GM18868 (cell line): ENCODE results near the gene DIAPH3.

Source experiments
- ATAC-seq: cut with Tn5 transposase; IDR thresholded peaks from one replicate; pipeline ENCODE4 v1.9.1; 2021; ENCODE audit warnings: mild to moderate bottlenecking, moderate library complexity; ENCODE audit not compliant: unreplicated experiment

Gene DIAPH3

DNA sequence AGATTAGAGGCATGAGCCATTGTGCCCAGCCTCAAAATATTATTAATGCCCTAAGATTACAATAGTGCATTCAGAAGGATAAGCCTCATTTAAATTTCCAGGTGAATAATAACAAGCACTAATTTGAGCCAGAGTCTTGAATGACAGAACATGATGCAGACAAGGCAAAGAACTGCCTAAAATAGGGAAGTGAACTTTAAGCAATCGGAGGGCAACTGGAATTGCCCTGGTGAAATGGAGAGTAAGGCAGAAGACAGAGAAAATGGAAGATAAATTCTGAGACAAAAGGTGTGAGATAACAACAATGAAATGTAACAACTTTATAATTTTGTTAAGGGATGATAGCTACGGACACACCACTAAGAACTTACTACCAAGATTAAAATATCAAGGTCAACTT lies 199.9 kb downstream of the DIAPH3 start:
- ATAC-seq, result no peak

DNA sequence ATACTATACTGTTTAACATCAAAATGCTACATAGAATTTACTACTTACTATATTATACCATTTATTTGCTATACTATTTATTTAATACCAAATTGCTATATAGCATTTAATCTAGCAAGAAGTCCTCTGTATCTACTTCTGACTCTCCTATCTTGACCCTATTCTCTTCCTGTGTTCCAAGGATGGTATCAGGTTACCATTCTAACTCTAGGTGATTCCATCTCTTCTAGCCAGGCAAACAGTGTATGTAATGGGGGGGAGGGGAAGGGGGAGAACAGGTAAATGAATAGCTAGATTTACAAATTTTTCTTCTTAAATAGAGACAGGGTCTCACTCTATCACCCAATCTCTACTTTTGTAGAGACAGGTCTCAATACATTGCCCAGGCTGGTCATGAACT lies 200.3 kb downstream of the DIAPH3 start:
- ATAC-seq, result no peak

DNA sequence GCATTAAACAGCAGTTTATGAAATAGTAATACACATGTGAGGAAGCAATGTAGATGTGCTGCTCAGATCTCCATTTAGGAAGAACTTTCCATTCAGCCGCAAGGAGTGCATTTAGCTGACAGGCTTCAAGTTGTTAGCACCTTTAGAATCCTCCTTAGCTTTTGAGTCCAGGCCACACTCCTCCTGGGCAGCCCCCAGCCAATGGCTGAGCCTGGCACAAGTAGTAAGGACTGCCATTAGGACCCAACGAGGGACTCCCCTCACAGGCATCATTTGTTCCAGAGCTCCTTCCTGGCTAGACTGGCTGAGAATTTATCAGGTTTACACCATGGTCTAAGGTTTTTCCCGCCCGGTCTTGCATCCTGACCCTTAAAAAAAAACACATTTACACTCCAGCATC lies 201.4 kb downstream of the DIAPH3 start:
- no peak for ATAC-seq

DNA sequence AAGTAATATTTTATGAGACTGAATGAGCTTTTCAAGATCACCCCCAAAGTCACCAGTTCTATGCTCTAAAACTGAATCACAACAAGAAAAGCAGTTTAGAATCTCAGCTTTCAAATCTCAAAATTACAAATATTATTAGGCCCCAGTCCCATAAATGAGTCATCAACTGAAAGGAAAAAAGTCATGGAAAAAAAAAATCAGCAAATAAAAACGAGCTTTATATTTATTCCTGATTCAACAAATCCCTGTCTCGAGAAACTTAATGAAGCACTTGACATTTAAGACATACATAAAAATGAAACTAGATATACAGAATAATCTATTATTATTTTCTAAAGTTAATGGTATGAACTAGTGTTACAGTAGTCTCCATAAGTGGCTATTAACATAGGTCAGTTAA lies 203.0 kb downstream of the DIAPH3 start:
- no peak for ATAC-seq

DNA sequence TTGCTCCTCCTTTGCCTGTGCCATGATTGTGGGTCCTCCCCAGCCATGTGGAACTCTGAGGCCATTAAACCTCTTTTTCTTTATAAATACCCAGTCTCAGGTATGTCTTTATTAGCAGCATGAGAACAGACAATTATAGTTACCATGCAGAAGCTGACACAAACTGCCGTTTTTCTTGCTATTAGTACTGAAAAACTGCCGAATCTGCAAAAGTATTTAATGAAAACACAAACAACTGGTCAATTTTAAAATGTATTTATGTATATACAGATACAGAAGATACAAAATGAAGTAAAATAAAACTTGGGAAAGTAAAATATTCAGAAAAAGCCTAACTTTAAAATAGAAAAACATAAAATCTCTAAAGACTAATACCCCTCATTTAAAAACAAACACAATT lies 206.3 kb downstream of the DIAPH3 start:
- ATAC-seq, result no peak

DNA sequence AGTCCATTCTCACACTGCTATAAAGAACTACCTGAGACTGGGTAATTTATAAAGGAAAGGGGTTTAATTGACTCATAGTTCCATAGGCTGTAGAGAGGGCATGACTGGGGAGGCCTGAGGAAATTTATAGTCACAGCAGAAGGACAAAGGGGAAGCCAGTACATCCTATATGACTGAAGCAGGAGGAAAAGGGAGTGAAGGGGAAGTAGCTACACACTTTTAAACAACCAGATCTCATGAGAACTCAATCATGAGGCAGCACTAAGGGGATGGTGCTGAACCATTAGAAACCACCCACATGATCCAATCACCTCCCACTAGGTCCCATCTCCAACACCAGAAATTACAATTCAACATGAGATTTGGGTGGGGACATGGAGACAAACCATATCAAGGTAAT lies 209.1 kb downstream of the DIAPH3 start:
- no peak for ATAC-seq

DNA sequence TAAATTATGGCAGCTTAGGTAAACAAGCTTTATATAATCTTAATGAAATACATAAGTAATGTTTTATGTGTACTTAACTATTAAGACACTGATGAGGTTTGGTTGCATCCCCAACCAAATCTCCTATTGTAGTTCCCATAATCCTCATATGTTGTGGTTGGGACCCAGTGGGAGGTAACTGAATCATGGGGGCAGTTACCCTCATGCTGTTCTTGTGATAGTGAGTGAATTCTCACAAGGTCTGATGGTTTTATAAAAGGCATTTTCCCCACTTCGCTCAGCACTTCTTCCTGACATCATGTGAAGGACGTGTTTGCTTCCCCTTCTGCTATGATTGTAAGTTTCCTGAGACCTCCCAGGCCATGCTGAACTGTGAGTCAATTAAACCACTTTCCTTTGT lies 212.7 kb downstream of the DIAPH3 start:
- ATAC-seq, result no peak

DNA sequence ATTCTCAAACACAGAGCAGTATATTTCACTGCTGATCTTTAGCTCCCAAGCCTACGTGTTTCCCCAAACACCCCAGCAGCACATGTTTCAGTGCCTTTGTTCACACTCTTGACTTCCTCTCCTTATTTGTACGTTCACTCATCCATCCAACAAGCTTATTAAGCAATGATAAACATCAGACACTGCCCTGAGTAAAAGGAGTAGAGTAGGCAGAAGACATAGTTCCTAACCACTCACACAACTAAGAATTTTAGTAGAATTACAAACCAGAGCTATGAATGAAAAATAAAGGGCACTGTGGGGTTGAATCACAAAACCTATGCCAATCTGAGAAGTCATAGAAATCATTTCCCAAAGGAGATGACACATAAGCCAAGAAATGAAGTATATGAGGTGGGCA lies 213.5 kb downstream of the DIAPH3 start:
- no peak for ATAC-seq

DNA sequence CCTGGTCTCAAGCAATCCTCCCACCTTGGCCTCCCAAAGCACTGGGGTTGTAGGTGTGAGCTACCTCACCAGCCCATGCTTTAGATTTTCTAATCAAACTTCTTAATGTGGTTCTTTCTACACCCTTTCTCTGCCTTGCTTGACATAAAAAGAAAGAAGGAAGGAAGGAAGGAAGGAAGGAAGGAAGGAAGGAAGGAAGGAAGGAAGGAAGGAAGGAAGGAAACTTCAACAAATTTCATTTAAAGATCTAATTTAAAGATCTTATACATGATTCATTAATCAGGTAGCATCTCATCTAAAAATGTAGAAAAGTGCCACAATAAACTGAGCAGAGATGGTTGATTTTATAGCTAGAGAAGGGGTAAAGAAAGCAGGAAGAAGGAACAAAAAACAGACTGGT lies 215.0 kb downstream of the DIAPH3 start:
- no peak for ATAC-seq

DNA sequence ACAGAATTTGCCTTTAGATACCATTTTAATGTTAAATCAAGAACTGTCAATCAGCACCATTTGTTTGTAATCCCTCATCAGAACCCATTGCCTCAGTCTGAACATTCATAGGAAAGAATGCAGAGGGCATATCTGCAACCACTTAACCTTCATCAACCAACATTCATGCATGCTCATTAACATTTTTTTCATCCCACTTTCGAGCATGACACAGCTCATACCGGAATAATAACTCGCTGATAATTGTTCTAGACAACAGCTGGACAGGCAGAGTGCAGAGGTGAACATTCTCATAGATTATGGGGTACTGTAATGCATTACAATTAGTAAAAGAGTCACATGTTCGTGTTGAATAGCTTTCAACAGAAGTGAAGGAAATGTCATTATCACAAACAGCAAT lies 216.8 kb downstream of the DIAPH3 start:
- ATAC-seq, result no peak

DNA sequence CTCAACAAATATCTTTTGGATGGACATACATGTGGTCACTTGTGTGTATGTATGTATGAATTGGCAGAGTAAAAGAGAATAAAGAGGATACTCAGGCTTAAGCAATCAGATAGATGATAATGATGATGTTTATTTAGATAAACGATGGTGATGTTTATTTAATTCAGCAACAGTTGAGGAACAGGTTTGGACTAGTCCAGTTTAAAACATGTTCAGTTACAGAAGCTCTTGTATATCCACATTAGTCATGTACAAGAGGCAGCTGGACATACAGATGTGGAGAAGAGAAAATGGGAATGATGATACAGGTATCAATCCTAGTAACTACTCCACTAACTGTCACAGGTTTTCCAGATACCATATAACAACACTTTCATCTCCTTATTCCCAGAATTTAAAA lies 232.1 kb downstream of the DIAPH3 start:
- ATAC-seq, result no peak

DNA sequence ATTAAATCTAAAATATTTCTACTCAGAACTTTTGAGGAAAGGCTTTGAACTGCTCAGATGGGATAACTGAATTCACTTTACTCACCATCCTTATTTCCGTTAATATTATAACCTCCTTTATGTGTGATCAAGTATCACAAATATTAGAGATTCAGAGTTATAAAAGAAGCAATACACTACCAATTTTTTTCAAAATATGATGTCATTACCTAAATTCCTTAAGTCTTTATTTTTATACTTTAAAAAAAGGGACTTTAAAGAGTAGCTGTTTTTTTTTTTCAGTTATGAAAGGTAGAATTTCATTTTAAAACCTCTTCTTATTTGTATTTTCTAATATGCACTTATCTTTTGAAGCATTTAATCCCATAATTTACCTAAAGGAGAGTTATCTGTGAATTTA lies 239.5 kb downstream of the DIAPH3 start:
- no peak for ATAC-seq

DNA sequence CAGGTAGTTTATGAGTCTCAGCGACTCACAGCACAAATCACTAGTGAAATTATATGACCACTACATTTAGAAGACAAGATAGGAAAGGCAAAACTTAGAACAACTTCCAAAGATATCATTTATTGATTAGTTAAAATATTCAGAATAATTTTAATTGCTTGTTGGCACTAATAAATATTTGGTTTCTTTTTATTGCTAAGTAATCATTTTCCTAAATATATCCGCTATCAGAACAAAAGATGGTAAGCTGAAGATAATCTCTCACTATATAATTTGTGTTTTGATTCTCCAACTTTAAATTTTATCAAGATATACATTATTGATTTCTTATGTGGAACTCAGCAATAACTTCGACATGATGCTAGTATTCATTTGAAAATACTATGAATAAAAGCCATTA lies 248.5 kb downstream of the DIAPH3 start:
- ATAC-seq, result no peak

DNA sequence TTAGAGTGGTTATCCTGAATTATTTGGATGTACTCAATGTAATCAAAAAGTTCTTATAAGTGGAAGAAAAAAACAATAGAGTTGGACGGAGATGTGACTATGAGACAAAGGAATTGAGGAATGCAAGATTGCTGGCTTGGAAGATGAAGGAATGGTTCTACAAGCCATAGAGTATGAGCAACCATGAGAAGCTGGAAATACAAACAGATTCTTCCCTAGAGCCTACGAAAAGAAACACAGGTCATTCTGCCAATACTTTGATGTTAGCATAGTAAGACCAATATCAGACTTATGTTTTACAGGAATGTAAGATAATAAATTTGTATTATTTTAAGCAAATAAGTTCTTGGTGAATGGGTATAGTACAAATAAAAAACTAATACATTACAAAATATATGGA lies 249.2 kb downstream of the DIAPH3 start:
- ATAC-seq, result no peak

DNA sequence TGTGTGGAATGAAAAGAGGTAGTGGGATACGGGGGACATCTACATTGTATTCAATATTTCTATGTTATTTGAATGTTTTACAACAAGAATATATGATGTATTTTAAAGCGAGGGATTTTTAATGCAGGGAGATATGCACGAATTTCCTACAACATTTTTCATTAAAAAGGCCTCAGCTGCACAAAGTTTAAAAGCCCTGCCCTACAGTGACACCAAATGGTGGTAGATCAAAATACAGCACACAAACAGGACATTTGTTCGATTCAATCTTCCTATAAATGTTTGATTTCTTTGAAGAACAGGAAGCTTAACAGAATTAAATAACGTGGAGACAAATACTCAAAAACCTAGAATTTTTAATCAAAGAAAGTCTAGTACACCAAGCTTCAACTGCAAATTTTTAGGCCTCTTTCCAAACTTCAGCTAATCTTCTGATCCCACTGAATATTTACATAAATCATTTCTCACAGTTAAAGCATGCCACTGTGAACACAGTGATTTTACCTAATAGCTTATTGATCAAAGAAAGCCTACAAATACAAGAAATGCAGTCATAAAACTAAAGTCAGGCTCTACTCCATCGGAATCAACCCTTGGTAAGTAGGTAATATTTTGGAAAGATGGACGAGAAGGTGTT lies 257.2 kb downstream of the DIAPH3 start:
- ATAC-seq, result peak; percentile 63

DNA sequence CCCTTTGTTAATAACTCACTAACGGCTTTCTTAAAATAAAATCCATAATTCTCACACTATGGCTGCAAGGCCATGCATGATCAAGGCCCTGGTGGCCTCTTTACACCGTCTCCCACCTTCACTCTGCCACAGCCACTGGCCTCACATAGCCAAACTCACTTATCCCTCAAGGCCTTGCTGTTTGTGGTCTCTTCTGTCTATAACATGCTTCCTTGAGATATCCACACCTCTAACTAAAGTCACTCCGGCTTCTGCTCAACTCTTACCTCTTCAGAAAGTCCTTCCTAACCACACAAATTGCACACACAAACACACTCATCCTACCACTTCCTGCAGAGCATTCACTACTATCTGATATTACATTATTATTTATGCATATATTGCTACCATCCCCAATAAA lies 262.5 kb downstream of the DIAPH3 start:
- ATAC-seq, result no peak

DNA sequence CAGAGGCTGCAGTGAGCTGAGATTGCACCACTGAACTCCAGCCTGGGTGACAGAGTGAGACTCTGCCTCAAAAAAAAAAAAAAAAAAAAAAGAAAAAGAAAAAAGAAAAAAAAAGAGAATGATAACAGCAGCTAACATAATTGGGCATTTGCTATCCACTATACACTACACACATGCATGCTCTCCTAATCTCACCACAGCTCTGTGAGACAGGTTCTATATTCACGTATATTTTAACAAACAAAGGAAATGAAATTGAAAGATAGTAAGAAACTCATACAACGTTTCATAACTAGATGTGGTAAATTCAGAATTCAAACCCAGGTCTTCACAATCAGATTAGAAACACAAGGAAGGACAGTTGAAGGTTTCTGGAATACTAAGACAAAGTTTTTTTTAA lies 265.7 kb downstream of the DIAPH3 start:
- no peak for ATAC-seq

DNA sequence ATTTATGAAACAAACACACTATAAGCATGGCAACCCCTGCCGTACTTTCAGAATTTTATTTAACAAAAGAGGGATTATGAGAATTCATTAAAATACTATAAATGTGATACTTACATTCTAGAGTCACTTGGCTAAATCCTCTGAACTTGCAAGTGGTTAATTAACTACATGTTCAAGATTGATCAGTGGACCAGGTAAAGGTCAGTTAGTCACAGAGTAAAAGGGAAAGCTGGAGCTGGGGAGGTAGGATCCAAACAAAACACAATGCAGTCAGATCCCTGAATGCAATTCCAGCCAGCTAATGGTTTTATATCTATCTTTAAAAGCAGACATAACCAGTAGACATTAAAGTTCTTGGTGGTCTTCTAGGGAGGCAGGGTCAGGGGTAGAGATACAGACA lies 270.5 kb downstream of the DIAPH3 start:
- no peak for ATAC-seq

DNA sequence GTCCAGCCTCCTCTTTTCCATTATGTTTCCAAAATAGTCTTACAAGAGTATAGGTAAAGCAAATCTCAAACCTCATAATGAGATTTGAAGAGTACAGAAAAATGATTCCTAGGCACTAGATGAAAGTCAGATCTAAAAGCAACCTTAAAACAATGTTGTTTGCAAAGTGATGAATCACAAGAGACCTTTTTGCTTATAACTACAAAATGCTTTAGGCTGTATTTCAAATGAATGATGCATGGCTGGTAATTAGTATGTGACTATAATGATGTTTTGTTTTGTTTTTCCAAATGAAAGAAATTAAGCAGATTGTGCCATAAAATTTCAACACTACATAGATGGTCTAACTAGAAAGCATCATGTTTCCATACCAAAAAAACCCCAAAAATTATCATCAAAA lies 272.7 kb downstream of the DIAPH3 start:
- ATAC-seq, result no peak

DNA sequence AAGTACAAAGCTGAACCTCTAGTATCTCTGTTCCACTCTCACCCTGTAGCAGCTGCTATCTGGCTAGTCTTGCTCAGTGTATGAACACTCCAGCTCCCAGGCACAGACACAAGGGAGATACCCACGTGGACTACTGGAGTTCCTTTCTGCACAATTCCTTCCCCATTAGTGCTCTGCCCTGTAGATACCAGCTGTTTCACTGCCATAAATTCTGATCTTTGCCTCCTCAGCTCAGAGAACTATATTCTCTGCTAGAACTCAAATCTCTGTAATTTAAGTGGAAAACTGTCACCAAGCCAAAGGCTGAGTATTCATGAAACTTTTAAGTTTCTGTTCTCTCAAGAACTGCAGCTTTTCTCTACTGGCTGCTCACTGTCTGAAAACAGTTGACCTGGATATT lies 273.7 kb downstream of the DIAPH3 start:
- no peak for ATAC-seq

DNA sequence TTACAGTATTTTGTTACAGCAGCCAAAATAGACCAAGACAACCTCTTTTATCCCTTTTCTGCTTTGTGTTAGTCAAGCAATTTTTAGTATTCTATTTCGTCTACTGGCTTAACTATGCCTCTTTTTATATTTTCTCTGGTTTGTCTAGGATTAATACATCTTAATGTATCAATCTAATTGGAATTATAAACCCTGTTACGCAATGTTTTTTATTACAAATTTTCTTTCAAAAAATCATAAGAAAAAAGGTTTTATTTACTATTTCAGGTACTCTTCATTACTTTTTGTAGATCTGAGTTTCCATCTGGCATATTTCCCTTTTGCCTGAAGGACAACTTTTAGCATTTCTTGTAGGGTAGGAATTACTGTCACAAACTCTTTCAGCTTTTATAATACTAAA lies 275.3 kb downstream of the DIAPH3 start:
- ATAC-seq, result no peak

DNA sequence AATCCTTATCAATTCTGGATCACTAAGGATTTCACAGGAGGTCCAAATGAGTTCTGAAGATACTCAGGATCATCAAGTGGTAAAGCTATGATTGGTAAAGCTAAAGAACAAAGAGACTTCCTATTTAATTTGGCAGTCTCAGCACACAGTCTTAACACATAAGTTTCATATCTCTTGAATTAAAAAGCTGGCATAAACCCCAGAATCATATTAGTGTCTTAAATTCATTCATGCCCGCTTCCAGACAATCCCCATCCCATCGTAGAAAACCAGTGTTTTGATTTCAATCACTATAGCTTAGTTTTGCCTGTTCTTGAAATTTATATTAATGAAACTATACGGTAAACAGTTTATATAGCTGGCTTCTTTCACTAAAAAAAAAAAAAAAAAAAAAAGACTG lies 278.7 kb downstream of the DIAPH3 start:
- no peak for ATAC-seq

DNA sequence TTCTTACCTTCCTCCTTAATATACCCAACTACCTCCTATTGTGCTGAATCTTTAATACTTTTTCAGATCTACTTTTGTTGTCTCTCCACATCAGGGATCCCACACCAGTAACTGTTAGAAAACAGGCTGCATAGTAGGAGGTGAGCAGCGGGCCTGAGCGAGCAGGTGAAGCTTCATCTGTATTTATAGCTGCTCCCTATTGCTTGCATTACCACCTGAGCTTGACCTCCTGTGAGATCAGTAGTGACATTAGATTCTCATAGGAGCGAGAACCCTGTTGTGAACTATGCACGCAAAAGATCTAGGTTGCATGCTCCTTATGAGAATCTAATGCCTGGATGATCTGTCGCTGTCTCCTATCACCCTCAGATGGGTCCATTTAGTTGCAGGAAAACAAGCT lies 279.8 kb downstream of the DIAPH3 start:
- no peak for ATAC-seq

DNA sequence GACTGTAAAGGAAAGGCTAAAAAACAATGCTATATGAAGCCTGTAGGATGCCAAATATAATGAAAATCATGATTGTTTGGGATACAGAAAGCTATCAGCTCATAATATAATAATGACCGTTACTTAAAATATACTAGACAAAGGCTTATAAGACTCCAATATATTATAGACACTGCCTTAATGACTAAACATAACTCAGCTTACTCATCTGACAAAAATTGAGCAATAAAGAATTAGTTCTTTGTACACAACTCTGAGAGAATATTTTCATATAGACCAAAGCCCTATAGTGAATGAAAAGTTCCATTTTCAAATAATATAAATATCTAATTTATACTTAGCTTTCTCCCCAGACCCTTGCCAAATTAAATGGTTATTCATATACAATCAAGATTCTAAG lies 283.3 kb downstream of the DIAPH3 start:
- ATAC-seq, result no peak
